HG02970 (cell line): ENCODE measurements around the gene SLC16A11.
A peak's percentile ranks its signal among the peaks of the same experiment; 100 is the strongest.
"Not testable (repeated sequence)": the region's sequence is repeated elsewhere in the genome, so short reads cannot be mapped to it uniquely, and the experiment has no call there.

ENCODE experiments used
- ATAC-seq: cut with Tn5 transposase; IDR thresholded peaks from one replicate; pipeline ENCODE4 v1.9.1; 2021; ENCODE audit warnings: mild to moderate bottlenecking, moderate library complexity, moderate number of reproducible peaks; ENCODE audit not compliant: unreplicated experiment, low FRiP score

SLC16A11 gene

GRCh38 chr17:7014261-7014994 lies 29.5 kb downstream of the SLC16A11 start:
- ATAC-seq = peak; percentile 78

GRCh38 chr17:7011942-7012254 lies 32.0 kb downstream of the SLC16A11 start:
- ATAC-seq = no peak

- ATAC-seq = no peak
Measured at GRCh38 chr17:7011415-7011814, 32.5 kb downstream of the SLC16A11 start.

GRCh38 chr17:7010523-7010922 lies 33.4 kb downstream of the SLC16A11 start:
- no peak for ATAC-seq

- ATAC-seq = no peak
Measured at GRCh38 chr17:7007143-7007542, 36.7 kb downstream of the SLC16A11 start.

- ATAC-seq = no peak
Measured at GRCh38 chr17:7005716-7006115, 38.2 kb downstream of the SLC16A11 start.

GRCh38 chr17:7004398-7005253 lies 39.3 kb downstream of the SLC16A11 start:
- no peak for ATAC-seq

GRCh38 chr17:7003745-7004144 lies 40.1 kb downstream of the SLC16A11 start:
- ATAC-seq = no peak

- no peak for ATAC-seq
Measured at GRCh38 chr17:7002288-7003047, 41.4 kb downstream of the SLC16A11 start.

- ATAC-seq = no peak
Measured at GRCh38 chr17:7001318-7001961, 42.5 kb downstream of the SLC16A11 start.

- ATAC-seq = no peak
Measured at GRCh38 chr17:6998855-6999508, 44.9 kb downstream of the SLC16A11 start.

GRCh38 chr17:6997171-6997570 lies 46.7 kb downstream of the SLC16A11 start:
- no peak for ATAC-seq

- ATAC-seq = no peak
Measured at GRCh38 chr17:6996256-6997011, 47.5 kb downstream of the SLC16A11 start.

- ATAC-seq = no peak
Measured at GRCh38 chr17:6995500-6996255, 48.2 kb downstream of the SLC16A11 start, which contains the start of gene ALOX12. Gene ALOX12, plus strand, starts transcription at chr17:6996049. Its CDS starts 69 bp downstream, at chr17:6996118.

- no peak for ATAC-seq
Measured at GRCh38 chr17:6994666-6995256, 49.1 kb downstream of the SLC16A11 start.

GRCh38 chr17:6994118-6994598 lies 49.7 kb downstream of the SLC16A11 start:
- no peak for ATAC-seq

- ATAC-seq = not testable (repeated sequence)
Measured at GRCh38 chr17:6993613-6994056, 50.3 kb downstream of the SLC16A11 start.
